ENCODE measurements around the gene CIAO1.
"Not testable (repeated sequence)": the region's sequence is repeated elsewhere in the genome, so short reads cannot be mapped to it uniquely, and the experiment has no call there.

The CIAO1 gene

DNA sequence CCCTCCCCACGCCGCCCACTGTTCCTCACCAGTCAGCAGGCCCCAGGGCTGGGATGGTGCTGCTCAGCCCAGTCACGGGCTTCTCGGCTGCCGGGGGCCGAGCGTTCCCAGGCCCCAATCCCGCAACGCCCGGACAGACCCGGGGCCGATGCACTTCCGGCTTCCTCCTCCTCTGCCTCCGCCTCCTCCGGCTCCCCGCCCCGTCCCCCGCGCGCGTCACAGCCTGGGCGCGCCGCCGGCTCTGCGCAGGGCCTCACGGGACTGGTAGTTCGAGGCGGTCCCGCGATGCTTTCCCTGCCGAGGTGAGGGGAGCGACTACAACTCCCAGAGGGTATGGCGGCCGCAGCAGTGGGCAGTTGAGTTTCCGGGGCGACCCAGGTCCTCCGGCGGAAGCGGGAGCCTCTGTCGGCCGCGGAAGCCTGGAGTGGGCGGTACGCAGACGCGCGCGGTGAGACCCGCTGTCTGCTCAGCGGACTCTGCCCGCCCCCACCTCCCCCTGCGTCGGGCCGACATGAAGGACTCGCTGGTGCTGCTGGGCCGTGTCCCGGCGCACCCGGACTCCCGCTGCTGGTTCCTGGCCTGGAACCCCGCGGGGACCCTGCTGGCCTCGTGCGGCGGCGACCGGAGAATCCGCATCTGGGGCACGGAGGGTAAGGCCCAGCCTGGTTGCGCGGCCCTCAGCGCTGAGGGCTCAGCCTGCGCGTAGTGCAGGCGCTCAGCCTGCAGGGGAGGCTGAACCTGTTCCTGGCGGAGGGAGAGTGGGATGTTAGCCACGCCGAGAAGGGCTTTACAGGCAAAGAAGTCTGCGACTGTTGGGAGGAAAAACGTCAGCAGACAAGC is at the start of gene CIAO1, which contains the start of gene TMEM127:
Gene CIAO1, plus strand, starts transcription at position 386 of the 840 bp plus-strand sequence. Its CDS starts 126 bp downstream, at position 512.
Gene TMEM127, minus strand, starts transcription at position 158 of the 840 bp plus-strand sequence. CDS start 616 bp downstream, outside the sequence.
- peak; percentile 97 for DNase-seq (ENCODE audit: low read depth)

DNA sequence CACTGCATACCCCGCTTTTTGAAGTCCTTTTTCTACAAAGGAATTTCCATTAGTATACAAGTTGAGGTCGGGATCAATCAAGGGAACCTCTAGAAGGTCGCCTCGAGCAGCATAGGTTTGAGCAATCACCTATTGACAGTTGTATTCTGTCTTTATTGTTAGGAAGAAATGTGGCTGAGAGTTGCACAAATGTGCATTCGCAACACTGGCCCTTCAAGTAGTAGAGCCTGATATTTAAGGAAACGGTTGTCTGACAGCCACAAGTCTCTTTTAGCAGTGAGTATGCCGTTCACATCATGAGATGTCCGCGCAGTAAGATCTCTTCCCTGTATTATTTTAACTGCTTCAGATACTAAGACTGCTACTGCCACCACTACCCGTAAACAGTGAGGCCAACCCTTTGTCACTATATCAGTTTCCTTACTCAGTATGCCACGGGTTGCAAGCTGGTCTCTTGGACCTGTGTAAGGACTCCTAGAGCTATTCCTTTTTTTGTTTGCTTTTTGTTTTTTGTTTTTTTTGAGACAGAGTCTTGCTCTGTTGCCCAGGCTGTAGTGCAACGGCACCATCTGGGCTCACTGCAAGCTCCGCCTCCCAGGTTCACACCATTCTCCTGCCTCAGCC is 47.4 kb upstream of the CIAO1 start:
- DNase-seq (ENCODE audit: low read depth): no peak

DNA sequence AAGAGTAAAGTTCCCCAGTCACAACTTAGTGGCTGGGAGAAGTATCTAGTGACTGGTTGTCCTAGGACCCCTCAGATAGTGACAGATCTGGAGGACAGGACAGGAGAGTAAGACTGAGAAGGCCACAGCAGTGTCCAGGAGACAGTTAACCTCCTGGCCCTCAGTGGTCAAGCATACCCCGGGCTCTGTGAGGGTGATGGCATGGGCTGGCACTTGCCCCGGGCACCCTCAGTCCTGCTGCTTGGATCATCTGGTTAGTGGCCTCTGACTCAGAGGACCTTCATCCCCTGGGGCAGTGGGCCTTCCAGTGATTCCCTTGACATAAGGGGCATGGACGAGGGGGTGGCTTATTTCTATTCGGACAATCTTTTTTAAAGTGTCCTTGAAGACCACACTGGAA is 46.1 kb upstream of the CIAO1 start:
- DNase-seq (ENCODE audit: low read depth): not testable (repeated sequence)

DNA sequence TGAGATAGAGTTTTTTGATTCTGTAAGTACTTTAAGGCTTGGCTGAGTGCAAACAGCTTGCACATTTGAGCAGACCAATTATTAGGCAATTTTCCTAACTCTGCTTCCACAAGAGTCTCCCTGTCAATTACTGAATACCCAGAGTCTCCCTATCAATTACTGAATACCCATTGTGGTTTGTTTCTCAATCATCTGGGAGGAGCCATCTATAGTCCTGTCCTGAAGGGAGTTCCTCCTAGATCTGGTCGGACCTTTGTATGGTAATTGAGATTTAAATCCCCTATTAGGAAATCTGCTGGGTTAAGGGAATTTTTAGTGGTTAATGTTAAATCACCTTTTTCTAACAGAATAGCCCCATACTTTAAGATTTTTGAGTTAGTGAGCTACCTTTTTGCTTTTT is 44.9 kb upstream of the CIAO1 start:
- DNase-seq (ENCODE audit: low read depth): not testable (repeated sequence)

DNA sequence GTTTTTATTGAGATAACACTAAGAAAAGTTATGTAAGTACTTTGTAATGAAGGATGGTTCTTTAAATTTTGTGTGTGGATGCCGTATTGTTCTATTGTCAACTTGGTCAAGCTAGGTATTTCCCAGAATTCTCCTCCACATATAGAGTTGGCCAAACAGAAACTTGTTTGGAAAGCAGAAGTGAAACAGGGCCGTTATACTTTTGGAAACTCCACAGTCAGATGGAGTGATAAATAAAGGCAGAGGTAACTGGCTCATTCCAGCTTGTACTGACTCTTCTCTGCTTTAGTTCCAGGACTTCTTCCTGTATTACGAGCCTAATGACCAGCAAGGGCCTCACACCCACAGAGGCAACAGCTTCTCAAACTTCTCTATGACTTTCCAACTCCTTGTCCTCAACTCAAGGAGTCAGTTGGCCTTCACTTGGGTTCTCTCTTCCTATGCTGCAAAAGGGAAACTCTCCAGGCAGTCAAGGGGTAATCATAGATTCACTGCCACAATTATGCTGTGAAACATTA is 41.0 kb upstream of the CIAO1 start:
- no peak for DNase-seq (ENCODE audit: low read depth)

DNA sequence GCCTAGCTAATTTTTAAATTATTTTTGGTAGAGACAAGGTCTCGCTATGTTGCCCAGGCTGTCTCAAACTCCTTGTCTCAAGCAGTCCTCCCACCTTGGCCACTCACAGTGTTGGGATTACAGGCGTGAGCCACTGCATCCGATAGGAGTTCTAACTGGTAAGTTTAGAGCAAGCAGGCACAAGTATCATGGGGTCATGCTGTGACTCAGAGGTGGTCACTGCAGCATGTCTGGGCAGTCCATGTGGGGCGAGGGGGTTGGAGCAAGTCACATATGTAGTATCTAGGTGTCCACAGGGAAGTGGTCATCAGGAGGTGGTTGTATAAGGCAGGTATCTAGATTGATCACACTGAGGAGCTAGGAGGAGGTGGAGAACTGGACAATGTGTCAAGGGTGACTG is 34.7 kb upstream of the CIAO1 start:
- DNase-seq (ENCODE audit: low read depth): no peak

DNA sequence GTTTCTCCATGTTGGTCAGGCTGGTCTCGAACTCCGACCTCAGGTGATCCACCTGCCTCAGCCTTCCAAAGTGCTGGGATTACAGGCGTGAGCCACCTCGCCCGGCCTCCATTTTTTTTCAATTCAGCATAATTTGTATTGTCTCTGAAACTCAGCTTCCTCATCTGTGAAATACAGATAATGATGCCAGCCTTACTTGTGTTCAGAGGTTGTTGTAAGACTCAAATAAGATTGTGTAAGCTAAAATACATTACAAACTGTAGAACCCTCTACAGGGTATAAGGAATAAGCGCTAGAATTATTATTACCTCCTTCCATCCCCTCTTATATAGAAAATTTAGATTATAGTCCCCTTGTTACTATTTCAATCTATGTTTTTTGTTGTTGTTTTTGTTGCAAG is 32.6 kb upstream of the CIAO1 start:
- DNase-seq (ENCODE audit: low read depth): no peak

DNA sequence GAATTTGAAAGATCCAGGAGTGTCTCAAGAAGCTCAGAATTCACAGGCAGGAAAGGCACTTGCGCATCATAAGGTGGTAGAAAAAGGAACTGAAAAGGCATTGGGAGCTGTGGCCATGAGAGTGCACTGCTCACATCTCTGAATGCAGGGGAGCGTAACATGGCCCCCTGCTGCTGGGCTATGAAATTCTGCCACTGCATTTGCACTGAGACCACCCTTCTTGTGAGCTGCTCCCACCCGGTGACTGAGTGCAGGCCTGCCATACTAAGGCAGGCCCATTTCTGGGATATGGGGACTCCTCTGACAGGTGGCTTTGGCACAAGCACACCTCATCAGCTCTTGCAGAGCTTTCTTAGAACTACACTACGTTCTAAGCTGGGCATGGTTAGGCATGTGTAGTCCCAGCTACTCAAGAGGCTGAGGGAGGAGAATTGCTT is 32.1 kb upstream of the CIAO1 start:
- no peak for DNase-seq (ENCODE audit: low read depth)

DNA sequence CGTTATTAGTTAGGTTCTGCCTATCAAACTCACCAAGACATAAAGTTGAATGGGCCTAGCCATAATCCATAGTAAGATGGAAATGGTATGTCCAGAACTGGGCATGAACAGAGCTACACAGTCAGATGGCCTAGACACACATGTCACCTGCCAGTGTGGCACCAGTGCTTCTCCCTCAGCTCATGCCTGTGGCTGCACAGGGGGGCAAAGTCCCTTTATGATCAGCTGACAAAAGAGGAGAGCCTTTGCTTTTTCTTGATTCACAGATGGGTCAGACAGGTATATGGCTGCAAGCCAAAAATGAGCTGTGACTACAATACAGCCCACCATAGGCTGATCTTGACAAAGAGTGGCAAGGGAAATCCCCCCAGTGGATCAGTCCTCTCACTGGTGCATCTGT is 29.1 kb upstream of the CIAO1 start:
- DNase-seq (ENCODE audit: low read depth): no peak

DNA sequence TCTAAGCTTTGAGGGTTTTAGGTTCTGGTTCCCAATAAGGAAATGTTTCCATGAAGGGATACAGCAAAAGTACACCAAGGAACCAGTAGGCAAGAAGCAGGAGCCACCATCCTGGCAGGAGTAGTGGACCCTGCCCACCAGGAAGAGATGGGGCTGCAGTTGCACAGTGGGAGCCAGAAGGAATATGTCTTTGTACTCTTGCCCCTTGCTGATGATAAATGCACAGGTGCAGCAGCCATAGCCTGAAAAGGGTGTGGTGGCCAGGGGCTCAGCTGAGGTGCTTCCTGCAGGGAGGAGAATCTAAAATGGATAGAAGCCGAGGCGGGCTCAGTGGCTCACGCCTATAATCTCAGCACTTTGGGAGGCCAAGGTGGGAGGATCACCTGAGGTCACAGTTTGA is 27.8 kb upstream of the CIAO1 start:
- DNase-seq (ENCODE audit: low read depth): no peak

DNA sequence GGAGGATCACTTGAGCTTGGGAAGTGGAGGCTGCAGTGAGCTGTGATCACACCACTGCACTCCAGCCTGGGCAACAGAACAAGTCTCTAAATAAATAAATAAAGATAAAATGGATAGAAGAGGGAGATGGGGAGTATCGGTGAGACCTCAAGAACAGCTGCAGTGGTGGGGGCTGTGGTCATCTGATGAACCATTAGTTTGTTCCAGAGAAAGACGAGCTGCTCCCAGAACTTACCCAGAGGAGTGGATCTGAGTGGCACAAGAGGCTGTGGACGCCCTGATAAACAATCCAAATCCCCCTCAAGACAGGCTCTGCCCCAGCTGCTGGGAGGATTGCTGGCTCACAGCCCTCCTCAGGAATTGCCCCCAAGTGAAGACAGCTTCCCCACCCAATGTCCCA is 26.9 kb upstream of the CIAO1 start:
- DNase-seq (ENCODE audit: low read depth): no peak

DNA sequence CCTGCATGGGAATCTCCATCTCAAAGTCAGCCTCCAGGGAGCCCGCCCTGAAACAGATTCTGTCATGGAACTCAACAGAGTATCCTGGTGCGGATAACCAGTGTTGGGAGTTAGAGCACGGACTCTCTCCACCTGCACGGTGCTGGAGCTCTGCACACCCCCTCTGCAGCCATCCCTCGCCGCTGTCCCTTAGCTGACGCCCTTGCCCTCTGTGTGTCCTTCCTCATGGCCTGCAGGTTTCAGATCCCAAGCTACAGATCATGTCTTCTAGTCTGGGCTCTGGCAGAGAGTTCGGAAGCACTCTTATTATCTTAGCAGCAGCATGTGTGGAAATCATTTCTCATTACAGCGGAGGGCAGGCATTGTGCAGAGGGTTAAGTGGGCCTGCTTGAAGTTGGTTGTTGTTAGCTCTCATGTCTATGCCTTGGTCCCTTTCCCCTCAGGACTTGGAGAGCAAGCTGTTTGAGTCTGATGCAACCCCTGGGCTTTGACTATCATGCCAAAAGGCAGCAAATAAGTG is 26.2 kb upstream of the CIAO1 start:
- DNase-seq (ENCODE audit: low read depth): no peak

DNA sequence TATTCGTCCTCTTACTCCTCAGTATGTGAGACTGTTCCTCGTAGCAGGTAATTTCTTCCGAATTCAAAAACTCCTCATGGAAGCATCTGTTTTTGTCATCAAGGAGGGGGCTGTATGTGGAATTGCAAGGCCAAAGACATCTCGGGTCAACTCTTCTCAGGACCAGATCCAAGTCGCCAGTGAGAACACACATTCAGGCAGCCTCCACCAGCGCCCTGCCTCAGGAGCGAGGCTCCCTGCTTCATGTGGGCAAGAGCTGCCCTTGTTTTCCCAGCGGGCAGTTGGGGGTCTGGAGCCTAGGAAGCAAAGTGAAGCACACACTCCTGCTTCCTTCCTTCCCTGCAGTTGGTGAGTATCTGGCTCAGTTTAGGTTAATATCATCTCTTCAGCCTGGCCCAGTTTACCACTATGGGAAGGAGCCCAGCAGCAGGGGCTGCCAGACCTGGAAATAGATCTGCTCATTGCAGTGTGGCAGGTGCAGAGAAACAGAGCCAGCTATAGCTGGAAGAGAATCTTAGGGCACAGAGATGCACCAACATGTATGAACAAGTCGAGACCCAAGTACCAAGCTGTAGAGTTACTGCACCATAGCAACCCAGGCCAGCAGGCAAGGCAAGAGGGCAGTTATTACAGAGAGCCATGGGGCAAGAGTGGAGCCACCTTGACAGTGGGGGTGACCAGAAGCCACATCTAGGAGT is 25.5 kb upstream of the CIAO1 start:
- no peak for DNase-seq (ENCODE audit: low read depth)

DNA sequence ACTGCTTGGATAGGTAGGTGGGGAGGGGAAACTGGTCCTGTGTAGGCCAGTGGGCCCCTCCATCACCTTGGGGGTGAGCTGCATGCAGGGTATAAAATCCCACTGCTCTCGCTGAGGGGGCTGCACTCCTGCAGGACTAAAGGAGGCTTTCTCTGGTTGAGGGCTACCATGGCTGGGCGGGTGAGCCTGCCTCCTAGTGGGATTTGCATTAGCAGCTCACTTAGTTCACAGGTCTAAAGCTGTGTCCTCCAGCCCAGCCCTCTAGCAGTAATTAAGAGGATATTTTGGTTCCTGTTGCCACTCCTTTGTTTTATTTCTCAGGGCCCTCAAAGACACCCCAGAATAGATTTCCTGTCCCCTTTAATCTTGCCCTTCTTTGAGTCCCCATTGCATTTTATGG is 24.8 kb upstream of the CIAO1 start:
- DNase-seq (ENCODE audit: low read depth): no peak

DNA sequence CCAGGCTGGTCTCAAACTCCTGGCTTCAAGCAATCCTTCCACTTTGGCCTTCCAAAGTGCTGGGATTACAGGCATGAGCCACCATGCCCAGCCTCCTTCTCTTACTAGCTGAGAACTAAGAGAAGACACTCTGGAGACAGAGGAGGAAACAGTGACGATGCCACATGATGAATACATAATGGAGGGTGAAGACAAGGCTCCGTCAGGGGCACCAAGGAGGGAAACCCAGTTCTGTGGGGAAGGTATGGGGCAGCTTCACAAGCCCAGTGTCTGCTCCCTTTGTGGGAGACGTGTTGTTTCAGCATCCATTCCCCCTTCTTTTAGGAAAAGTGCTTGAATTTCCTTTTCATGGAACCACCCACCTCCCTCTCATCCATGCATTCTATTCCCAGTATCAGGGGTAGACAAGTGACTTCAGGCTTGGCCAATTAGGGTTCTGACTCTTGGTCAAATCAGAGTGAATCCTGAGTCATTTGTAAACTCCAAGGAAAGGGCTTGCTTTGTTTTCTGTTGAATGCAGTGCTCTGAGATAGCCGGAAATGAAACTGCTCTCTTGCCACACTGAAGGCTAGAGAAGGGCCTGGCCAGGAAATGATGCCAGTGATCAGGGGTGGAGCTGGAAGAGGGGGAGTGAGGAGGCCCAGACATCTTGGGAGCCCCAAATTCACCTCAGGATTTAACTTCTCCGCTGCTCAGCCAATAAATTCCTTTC is 24.0 kb upstream of the CIAO1 start:
- peak; percentile 28 for DNase-seq (ENCODE audit: low read depth)

DNA sequence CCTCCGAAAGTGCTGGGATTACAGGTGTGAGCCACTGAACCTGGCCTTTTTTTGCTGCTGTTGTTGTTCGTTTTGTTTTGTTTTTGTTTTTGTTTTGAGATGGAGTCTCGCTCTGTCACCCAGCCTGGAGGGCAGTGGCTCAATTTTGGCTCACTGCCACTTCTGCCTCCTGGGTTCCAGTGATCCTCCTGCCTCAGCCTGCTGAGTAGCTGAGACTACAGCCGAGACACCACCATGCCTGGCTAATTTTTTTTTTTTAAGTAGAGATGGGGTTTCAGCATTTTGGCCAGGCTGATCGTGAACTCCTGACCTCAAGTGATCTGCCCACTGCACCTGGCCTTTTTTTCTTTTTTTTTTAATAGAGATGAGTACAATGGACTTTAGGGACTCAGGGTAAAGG is 22.2 kb upstream of the CIAO1 start:
- no peak for DNase-seq (ENCODE audit: low read depth)

DNA sequence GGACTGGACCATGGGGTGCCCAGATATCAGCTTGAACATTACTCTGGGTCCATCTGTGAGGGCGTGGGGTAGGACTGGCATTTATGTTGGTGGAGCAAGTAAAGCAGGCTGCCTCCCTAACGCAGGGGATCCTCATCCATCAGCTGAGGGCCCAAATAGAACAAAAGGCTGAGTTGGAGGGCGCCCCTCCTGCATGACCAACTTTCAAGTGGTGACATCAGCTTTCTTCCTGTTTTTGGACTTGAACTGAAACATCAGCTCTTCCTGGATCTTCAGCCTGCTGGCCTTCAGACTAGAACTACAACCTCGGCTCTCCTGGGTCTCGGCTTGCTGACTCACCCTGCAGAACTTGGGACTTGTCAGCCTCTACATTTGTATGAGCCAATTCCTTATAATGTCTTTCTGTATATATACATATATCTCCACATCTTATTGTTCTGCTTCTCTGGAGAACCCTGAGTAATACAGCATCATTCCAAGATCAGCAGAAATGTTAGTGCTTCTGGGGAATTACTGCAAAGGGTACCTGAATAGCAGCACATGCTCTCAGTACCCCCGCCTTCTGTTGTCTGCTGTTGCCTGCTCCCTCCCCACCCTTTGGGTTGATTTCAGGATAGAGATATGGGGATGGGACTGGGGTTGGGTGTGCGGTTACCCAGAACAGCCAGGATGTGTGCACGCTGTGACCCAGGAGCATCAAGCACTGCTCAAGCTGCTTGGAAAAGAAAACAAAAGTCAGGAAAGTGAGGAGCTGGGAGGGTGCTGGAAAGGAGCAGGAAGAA is 20.2 kb upstream of the CIAO1 start:
- DNase-seq (ENCODE audit: low read depth): no peak

DNA sequence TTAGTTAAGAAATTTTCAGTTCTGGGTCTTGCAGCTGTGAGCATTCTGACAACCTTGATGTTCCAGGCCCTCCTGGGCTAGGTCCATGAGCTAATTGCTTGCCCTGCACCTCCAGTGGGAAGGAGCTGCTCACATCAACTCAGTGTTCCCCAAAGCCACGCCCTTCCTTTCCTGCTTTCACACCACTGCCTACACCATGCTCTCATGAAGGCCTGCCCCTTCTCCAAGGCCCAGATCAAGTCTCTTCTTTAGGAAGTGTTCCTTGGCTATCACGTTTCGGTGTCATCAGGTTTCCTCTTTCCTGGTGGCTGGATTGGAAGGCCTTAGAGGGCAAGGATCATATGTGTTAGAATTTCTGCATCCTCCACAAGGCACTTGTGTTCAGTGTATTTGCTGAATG is 19.0 kb upstream of the CIAO1 start:
- no peak for DNase-seq (ENCODE audit: low read depth)

DNA sequence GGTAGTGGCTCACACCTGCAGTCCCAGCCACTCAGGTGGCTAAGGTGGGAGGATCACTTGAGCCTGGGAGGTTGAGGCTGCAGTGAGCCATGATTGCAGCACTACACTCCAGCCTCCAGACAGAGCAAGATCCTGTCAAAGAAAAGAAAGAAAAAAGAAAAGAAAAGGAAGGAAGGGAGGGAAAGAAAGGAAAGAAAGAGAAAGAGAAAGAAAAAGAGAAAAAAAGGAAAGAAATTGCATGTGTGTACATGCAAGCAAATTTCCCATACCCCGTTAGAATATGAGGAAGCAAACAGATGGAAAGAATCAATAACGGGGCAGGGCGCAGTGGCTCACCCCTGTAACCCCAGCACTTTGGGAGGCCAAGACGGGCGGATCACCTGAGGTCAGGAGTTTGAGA is 18.1 kb upstream of the CIAO1 start:
- no peak for DNase-seq (ENCODE audit: low read depth)

DNA sequence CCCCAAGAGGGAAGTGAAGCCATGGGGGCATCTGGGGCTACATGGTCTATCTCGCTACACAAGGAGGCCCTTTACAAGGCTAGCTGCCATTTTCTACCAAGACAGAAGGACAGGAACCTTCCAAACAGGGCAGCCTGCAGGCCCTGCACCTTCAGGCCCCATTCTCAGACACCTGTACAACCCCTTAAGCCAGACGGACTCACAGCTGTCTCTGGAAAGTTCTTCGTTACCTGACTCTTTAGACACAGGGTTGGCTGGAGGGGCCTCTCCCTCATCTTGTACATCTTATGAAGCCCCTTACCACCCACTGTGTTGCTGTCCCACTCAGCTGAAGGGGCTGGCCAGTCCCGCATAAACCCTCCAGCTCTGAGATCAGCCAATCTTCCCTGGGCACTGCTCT is 17.4 kb upstream of the CIAO1 start:
- no peak for DNase-seq (ENCODE audit: low read depth)

DNA sequence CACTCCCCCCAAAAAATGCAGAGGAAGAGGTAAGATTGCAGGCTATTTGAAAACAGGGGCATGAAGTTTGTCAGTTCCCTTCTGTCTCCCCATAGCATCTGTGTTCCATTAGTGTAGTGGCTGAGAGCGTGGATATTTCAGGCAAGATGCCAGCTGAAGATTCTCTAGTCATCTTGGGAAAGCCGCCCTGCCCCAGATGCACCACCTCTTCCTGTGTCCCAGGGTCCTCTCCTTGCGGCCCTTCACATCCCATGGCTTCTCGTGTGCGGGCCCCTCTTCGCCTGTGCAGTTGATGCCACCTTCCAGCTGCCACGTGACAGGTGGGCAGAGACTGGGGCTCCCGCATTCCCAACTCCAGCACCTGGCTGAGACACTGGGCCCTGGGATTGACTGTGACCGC is 16.4 kb upstream of the CIAO1 start:
- DNase-seq (ENCODE audit: low read depth): no peak

Measured in activated T-helper 1 cell treated with Interleukin-2 at 50 U/mL for 16 hours (primary cell).